ENCODE measurements around the gene RPP25L. TPM values are rescaled to one million over a fixed set of nuclear protein-coding genes. Genes with fewer than 3 reads are reported as not detected.

RPP25L gene
- polyA plus RNA-seq, 1 of the 3 experiments (the other 2 are of a cell fraction): 47.6 TPM

- H3K4me2 ChIP-seq: no peak overlapping the region
- H4K20me1 ChIP-seq (ENCODE audit: insufficient read depth): 0 out of 2 replicates have a peak, but pooled peaks cover 4% of the 10 kb centered on the region
- no peak overlapping the region for H3K9ac ChIP-seq
- WGBS (ENCODE audit: low lambda C conversion rate): 43% methylated on average over 12 of the region's 16 CpGs
- no peak for DNase-seq
- H2AFZ ChIP-seq (ENCODE audit: low read depth): no peak overlapping the region
- H3K79me2 ChIP-seq (ENCODE audit: insufficient read depth): no peaks in the 10 kb centered on the region
- H3K27ac ChIP-seq (ENCODE audit: low read depth in 2 of 2, low read length in 1 of 2): no peak overlapping the region
- CTCF ChIA-PET: interaction anchor here (0.6 to 9.8 kb wide), 77 partner anchors 9 to 361 kb away, joined by 3 to 507 read pairs (median 5); partner anchors contain the start of genes DCTN3, ENHO, MYORG and RPP25L
- H3K9me3 ChIP-seq: no peaks in the 10 kb centered on the region
- H3K4me3 ChIP-seq (ENCODE audit: low read depth in 2 of 2, low read length in 1 of 2): peak overlapping the region in 1 of 2 experiments; percentile 46; a peak in 1 of 4 replicates
- H3K27me3 ChIP-seq (ENCODE audit: insufficient read depth): peaks cover 36% of the 10 kb centered on the region
- no peaks in the 10 kb centered on the region for H3K9me2 ChIP-seq
- H3K4me1 ChIP-seq (ENCODE audit: control insufficient read depth in 1 of 2, insufficient read depth in 2 of 2, low read depth in 1 of 2, low read length in 1 of 2): peaks cover 0 to 22% of the 10 kb centered on the region in 2 experiments; a peak in 1 of 4 replicates
- POLR2A ChIA-PET: interaction anchor here (1.6 kb wide), 1 partner anchor 37 kb away, joined by 4 read pairs; no protein-coding TSS in a partner anchor
- no peaks in the 10 kb centered on the region for H3K36me3 ChIP-seq (replicated peaks in 1 of 2; ENCODE audit: control insufficient read depth in 1 of 2, insufficient read depth in 2 of 2, low read length in 1 of 2)
- TF ChIP-seq CTCF (IDR thresholded peaks at IDR 0.05): peak; percentile 16; the same call in 1 of the 2 replicates
- no peak for TF ChIP-seq REST (IDR thresholded peaks at IDR 0.05; ENCODE audit: low read depth, low read length)
- no peak for TF ChIP-seq ZBTB33 (IDR thresholded peaks at IDR 0.05; ENCODE audit: borderline replicate concordance, low read depth)
- no peak for TF ChIP-seq TEAD4 (IDR thresholded peaks at IDR 0.05; ENCODE audit: borderline replicate concordance, insufficient read depth)
- TF ChIP-seq SIN3A (IDR thresholded peaks at IDR 0.05; ENCODE audit: borderline replicate concordance, low read depth, low read length): no peak
- no peaks in the 10 kb centered on the region for H3F3A ChIP-seq (replicated peaks; ENCODE audit: insufficient read depth)
Observed at GRCh38 chr9:34591917-34592866, 19.7 kb downstream of the RPP25L start.
